Bronchial epithelial cell (primary cell): ENCODE results near the gene SMYD4. TPM values are rescaled to one million over a fixed set of nuclear protein-coding genes. Genes with fewer than 3 reads are reported as not detected.
A peak's percentile ranks its signal among the peaks of the same experiment; 100 is the strongest.

ENCODE experiments used
- DNase-seq: peaks from one replicate; pipeline ENCODE4 v3.0.0-alpha.2; 2010; ENCODE audit warnings: low read depth
- FAIRE-seq: peaks from 2 replicates; lab custom pipeline; 2011; peaks lifted over from hg19 to GRCh38; lab: Jason Lieb, UNC
- H3K27me3 ChIP-seq: 2 replicates; pipeline ENCODE4 v1.5.1; 2011; ENCODE audit warnings: low read length; ENCODE audit not compliant: control insufficient read depth, insufficient read depth
- H3K36me3 ChIP-seq: 2 replicates; pipeline ENCODE4 v1.5.1; 2011; ENCODE audit warnings: low read length; ENCODE audit not compliant: control insufficient read depth, insufficient read depth
- H3K4me3 ChIP-seq: 2 replicates; pipeline ENCODE4 v1.5.1; 2011; ENCODE audit warnings: mild to moderate bottlenecking, low read depth, low read length, control low read depth
- CTCF ChIP-seq: IDR thresholded peaks from 2 replicates; pipeline ENCODE4 v1.5.1; 2011; ENCODE audit warnings: mild to moderate bottlenecking, moderate library complexity, low read length, control low read depth, inconsistent platforms; ENCODE audit not compliant: insufficient read depth, severe bottlenecking
- total RNA-seq: library from RNA; depleted of rRNA; stranded (reverse); fragments of >200 nt; gene quantifications from 2 replicates; pipeline ENCODE4 v1.2.1, GENCODE V29; 2014

The SMYD4 gene
- total RNA-seq, 1 donor from 2014 or later = 7.9 TPM

GRCh38 chr17:1847191-1847590 lies 17.5 kb upstream of the SMYD4 start:
- H3K4me3 ChIP-seq = no peak overlapping the region
- FAIRE-seq (no peak), DNase-seq (no peak)
- no peaks in the 10 kb centered on the region for H3K27me3 ChIP-seq
- H3K36me3 ChIP-seq = peaks cover 7% of the 10 kb centered on the region
- TF ChIP-seq CTCF = no peak

- TF ChIP-seq CTCF = no peak
- DNase-seq = no peak
- Histone ChIP-seq H3K36me3 (peaks cover 5% of the 10 kb centered on the region), H3K4me3 (no peak overlapping the region), H3K27me3 (no peaks in the 10 kb centered on the region)
- FAIRE-seq = no peak
Observed at GRCh38 chr17:1843947-1844346, 14.2 kb upstream of the SMYD4 start.

- no peak for TF ChIP-seq CTCF
- FAIRE-seq (no peak), DNase-seq (no peak)
- H3K4me3 ChIP-seq = no peak overlapping the region
- no peaks in the 10 kb centered on the region for H3K27me3 ChIP-seq
- H3K36me3 ChIP-seq = no peaks in the 10 kb centered on the region
Observed at GRCh38 chr17:1839516-1839915, 9.8 kb upstream of the SMYD4 start.

- H3K27me3 ChIP-seq = no peaks in the 10 kb centered on the region
- no peaks in the 10 kb centered on the region for H3K36me3 ChIP-seq
- DNase-seq (no peak), FAIRE-seq (no peak)
- no peak for TF ChIP-seq CTCF
- no peak overlapping the region for H3K4me3 ChIP-seq
Observed at GRCh38 chr17:1834380-1835149, 4.9 kb upstream of the SMYD4 start.

- Histone ChIP-seq H3K4me3 (peak overlapping the region; percentile 72), H3K27me3 (no peaks in the 10 kb centered on the region), H3K36me3 (peaks cover 1% of the 10 kb centered on the region)
- FAIRE-seq (no peak), DNase-seq (peak; percentile 43)
- TF ChIP-seq CTCF = no peak
Observed at GRCh38 chr17:1830288-1830687, 586 bp upstream of the SMYD4 start.

- peaks cover 1% of the 10 kb centered on the region for H3K36me3 ChIP-seq
- no peak for TF ChIP-seq CTCF
Observed at GRCh38 chr17:1829216-1829591, 498 bp downstream of the SMYD4 start.

More at GRCh38 chr17:1829216-1829591, 498 bp downstream of the SMYD4 start:
- FAIRE-seq (no peak), DNase-seq (no peak)
- Histone ChIP-seq H3K4me3 (peak overlapping the region; percentile 72), H3K27me3 (no peaks in the 10 kb centered on the region)
